Kidney glomerular epithelial cell (primary cell): ENCODE data around the gene STXBP4.

Source experiments
- DNase-seq: peaks from one replicate; lab custom pipeline; 2025; lab: John Stamatoyannopoulos, UW

The STXBP4 gene

GRCh38 chr17:55171634-55172328 lies 203.2 kb downstream of the STXBP4 start:
- DNase-seq: no peak

DNA sequence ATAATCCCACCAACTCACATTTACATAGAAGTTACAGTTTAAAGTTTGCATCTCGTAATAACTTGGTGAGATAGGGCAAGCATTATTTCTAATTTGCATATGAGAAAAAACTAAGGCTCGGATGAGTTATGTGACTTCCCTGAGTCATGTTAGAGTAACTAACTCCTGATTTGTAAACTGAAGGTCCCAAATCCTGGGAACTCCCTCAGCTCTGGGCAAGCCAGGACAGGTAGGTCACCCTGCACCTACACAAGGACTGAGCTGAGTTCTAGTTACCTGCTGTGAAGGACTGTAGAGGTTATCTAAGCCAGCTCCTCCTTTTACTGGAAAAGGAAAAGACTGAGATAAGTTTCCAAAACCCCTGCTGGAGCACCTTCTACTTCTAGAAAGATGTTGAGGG lies 204.0 kb downstream of the STXBP4 start:
- no peak for DNase-seq

DNA sequence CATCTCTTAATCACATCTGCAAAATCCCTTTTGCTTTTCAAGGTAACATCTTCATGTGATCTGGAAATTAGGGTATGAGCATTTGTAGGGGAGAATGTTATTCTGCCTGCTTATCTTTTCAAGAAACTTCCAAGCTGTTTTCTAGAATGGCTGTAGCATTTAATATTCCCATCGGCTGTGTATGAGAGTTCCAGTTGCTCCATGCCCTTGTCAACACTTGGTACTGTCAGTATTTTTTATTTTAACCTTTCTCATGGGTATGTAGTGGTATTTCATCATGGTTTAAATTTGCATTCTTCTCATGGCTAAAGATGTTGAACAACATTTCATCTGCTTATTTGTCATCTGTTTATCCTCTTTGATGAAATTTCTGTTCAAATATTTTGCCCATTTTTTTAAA lies 205.6 kb downstream of the STXBP4 start:
- DNase-seq: no peak

DNA sequence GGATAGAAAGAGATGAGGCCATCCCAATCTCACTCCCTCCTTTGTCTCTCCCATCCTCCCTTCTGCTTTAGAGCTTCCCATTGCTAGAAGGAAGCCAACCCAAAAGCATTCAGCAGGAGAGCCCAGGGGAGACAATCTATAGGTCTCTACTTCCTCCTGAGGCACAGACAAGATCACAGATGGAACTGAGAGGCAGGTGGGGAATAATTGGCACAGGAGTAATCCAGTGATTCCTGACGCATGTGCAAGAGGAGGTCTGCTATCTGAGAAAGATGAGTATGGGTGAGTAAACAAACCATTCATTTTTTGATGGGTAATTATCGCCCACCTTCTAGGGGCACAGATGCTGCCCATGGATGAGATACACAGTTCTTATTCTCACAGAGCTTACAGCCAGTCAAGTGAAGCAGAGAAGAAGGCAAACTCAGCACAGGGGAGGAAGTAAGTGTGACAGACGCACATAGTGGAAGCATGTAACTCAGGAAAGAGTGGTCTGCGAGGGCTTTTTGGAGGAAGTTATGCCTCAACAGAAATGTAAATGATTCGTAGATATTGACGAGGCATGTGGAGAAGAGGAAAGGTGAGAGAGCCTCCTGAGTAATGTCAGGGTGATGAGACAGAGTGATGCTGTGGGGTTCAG lies 207.3 kb downstream of the STXBP4 start:
- no peak for DNase-seq

DNA sequence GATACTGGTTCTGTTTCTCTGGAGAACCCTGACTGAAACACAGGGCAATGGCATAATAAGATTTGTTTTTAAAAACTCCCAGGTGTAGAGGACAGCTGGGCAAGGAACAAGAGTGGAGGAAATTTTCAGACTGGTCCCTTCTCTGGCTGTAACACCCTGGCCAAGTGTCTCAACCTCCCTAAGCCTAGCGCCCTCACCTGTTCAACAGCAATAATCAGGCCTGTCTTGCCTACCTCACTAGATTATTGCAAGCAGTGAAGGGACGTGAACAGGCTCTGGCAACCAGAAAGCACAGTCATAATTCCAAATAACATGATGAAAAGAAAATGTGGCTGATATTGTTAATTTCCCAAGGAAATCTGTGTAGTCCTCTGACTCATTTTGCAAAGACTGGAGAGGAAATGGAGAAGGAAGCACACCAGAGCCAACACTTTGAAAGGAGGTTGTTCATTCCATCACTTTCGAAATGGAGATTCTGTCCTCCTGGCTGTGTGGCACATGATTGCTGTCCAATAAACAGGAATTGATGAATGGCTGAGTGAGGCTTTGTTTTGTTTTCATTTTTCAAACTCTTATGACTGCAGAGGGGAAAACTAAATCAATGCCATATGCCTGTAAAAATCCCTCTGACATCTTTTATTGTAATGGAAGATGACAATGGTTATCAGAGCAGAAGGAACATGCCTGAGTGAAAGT lies 208.7 kb downstream of the STXBP4 start:
- no peak for DNase-seq

DNA sequence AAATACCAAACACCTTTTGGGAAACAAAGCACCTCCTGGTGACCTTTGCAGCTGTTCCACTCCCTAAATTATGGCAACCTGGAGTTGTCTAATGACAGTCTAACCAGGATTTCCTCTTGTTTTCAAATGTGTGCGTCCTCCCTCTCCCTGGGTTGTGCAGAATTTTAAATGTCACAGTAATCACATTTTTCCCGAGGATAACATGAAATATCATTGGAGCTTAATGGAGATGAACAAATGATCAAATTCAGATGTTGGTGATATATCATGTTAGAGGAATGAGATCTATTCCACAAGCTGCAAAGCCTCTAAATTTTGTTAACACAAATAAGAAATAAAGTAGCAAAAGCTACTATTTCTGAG lies 209.3 kb downstream of the STXBP4 start:
- no peak for DNase-seq

- DNase-seq: no peak
These were observed 218.6 kb downstream of the STXBP4 start for GRCh38 chr17:55186937-55187770.

GRCh38 chr17:55190748-55191147 lies 222.2 kb downstream of the STXBP4 start:
- DNase-seq: no peak

DNA sequence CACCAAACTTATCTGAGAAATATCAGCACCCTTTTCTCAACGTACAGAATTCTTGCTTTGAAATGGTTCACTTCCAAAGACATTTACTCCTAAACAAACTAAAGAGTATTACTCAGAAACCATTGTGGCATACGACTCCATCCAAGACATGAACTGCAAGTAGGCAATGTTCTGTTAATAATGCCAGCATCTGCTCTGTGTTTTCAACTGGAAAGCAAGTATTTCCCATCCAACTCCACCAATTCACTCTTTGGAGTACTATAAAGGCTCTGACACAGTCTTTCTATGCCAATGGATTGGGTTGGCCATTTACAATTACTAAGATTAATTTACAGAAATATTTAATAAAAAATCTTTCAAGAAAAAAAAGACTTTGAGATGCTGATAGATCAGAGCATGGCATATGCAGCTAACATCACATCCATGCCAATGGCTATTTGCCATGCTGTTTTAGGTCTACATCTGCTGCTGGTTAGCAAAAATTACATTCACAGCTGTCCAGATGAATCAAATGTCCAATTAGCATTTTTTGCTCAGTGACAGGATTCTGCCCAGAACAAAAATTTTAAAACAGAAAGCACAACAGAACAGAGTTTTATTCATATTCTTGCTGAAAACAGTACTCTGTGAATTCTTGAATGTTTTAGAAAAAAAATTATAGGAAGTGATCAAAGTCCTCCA lies 230.3 kb downstream of the STXBP4 start:
- DNase-seq: no peak

DNA sequence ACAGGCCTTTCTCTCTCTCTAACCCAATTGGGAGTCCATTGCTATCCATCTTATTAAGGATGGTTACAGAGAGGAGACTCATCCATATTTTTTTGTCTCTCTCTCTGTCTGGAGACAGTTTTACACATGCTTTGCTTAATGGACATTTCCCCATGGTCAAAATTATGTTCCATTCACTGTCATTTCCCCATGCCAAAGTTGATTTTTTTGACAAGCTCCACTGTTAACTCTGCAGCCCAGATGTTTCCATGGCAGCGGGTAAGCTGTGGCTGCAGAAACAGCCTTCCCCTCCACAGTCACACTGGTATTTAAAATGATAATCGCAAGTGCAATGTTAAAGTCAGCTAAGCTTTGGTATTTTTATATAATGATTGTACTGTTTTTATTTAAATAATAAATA lies 232.3 kb downstream of the STXBP4 start:
- no peak for DNase-seq

GRCh38 chr17:55201308-55201932 lies 232.9 kb downstream of the STXBP4 start:
- no peak for DNase-seq

DNA sequence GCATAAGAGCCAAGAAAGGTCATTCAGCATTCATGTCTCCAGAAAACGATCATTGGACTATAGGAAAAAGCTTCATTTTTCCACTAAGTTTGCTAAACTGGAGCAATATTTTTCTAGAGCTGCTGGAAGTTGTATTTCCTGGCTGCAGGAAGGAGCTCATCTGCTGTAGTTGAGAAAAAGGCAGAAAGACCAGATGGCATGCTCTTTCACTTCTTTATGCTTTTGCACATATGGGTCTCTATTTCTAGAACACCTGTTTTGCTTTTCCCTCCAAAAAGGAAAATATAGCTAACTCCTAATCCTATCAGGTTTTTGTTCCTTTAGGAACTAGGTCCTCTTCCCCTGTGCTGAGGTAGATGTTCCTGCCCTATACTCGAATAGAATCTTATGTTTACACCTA lies 234.3 kb downstream of the STXBP4 start:
- no peak for DNase-seq

DNA sequence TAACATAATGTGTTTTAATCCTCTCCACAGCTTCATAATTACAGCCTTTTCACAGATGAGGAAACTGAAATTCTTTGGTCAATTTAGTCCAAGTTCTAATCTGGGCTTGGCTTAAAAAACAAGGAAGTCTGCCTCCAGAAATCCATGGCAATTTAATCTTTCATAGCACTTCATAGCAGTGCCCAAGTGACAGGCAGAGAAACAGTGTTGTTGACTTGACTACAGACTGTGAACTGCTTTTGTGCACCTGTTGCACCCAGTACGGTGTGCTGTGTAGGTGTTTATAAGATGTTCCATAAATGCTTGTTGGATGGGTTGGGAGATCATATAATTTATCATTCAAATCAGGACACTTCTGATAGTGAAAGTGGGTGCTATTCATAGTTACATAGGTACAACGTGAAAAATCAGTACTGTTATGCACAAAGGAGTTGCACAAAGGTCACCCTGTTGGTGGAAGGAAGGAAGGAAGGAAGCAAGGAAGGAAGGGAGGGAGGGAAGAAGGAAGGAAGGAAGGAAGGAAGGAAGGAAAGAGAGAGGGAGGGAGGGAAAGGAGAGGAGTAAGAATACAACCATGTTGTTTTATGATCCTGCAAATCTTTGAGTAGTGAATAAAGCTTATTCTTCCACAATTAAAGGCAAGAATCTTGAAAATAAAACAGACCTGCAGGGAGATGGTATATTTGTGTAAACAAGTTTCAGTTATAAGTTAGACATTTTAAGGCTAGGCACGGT lies 239.7 kb downstream of the STXBP4 start:
- no peak for DNase-seq

GRCh38 chr17:55210292-55210691 lies 241.7 kb downstream of the STXBP4 start:
- no peak for DNase-seq

- DNase-seq: no peak
These were observed 244.3 kb downstream of the STXBP4 start for GRCh38 chr17:55212880-55213279.

- no peak for DNase-seq
These were observed 247.1 kb downstream of the STXBP4 start for GRCh38 chr17:55215711-55216110.

DNA sequence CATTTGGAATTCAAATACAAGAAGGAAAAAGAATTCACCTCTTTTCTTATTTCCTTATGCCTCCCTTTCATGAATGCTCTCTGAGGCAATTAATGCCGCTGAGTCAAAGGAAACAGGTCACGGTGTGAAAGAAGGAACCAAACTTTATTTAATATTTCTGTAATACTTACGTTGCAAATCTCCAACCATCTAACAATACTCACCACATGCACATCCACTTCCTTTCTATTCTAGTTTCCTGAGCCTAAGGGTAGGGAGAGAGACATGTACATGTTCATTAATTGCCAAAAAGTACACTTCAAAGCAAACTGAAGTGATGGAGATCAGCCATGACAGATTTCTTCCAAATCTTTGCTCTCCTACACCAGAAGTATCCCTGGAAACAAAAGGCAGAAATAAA lies 248.3 kb downstream of the STXBP4 start:
- DNase-seq: no peak

DNA sequence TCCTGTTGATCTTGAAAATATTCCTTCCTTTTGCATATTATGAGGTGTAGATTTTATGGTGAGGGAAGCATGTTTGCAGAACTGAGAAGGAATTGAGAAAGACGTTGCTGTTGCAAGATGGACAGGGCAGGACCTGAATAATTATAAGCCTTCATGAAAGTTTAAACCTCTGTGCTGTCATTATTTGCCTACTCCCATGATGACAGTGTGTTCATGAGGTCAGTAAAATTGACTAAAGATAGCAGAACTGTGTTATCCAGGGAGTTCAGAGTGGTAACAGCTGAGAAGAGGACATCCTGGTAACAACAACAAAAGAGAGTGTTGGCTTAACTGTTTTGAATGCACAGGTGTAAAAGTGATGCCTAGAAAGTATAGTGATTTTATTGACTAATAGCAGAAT lies 250.9 kb downstream of the STXBP4 start:
- no peak for DNase-seq

DNA sequence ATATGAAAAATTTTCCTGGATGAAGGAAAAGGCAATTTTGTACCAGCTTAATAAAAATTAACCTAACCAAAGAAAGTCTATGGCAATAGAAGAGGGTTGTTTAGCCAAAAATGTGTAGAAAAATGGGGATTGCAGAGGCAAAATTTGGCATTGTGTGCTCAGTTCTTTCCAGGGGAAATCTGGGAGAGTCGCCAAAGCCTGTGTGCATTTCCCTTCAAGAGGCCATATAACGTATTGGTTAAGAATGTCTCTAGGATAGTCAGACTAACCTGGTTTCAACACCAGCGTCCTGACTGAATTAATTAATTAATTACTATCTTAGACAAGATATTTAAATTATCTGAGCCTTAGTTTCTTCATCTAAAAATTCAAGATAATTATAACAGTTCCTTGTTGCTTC lies 251.4 kb downstream of the STXBP4 start:
- no peak for DNase-seq
